GM19238 (cell line): ENCODE results near the gene CCDC170.
"Not testable (repeated sequence)": the region's sequence is repeated elsewhere in the genome, so short reads cannot be mapped to it uniquely, and the experiment has no call there.

Experiments used
- DNase-seq: peaks from one replicate; pipeline ENCODE4 v3.0.0; 2011; ENCODE audit warnings: low spot score; ENCODE audit not compliant: insufficient read length

Gene CCDC170

GRCh38 chr6:151493804-151494234, at the start of gene CCDC170:
CCDC170 (plus strand) TSS chr6:151494017; CDS start chr6:151494129, 112 bp downstream.
- no peak for DNase-seq

GRCh38 chr6:151445482-151445881, 48.3 kb upstream of the CCDC170 start:
- DNase-seq: no peak

GRCh38 chr6:151447237-151447636, 46.6 kb upstream of the CCDC170 start:
- no peak for DNase-seq

GRCh38 chr6:151448623-151449022, 45.2 kb upstream of the CCDC170 start:
- DNase-seq: no peak

GRCh38 chr6:151450928-151451327, 42.9 kb upstream of the CCDC170 start:
- not testable (repeated sequence) for DNase-seq

- DNase-seq: no peak
Observed at GRCh38 chr6:151451417-151451949, 42.3 kb upstream of the CCDC170 start.

GRCh38 chr6:151451950-151452749, 41.7 kb upstream of the CCDC170 start, which contains the start of gene RMND1:
RMND1 (minus strand) TSS chr6:151452126; CDS start chr6:151445811, 6,315 bp downstream.
- DNase-seq: peak; percentile 96

- DNase-seq: no peak
Observed at GRCh38 chr6:151452750-151453427, 40.9 kb upstream of the CCDC170 start.

- not testable (repeated sequence) for DNase-seq
Observed at GRCh38 chr6:151455751-151456398, 37.9 kb upstream of the CCDC170 start.

GRCh38 chr6:151461673-151462072, 32.1 kb upstream of the CCDC170 start:
- no peak for DNase-seq

GRCh38 chr6:151464702-151465101, 29.1 kb upstream of the CCDC170 start:
- DNase-seq: no peak

- no peak for DNase-seq
Observed at GRCh38 chr6:151475653-151476523, 17.9 kb upstream of the CCDC170 start.

- no peak for DNase-seq
Observed at GRCh38 chr6:151477726-151478125, 16.1 kb upstream of the CCDC170 start.

GRCh38 chr6:151478670-151479069, 15.1 kb upstream of the CCDC170 start:
- no peak for DNase-seq

- DNase-seq: no peak
Observed at GRCh38 chr6:151481786-151482185, 12.0 kb upstream of the CCDC170 start.

- DNase-seq: no peak
Observed at GRCh38 chr6:151482290-151482689, 11.5 kb upstream of the CCDC170 start.

- no peak for DNase-seq
Observed at GRCh38 chr6:151483994-151484393, 9.8 kb upstream of the CCDC170 start.

GRCh38 chr6:151488226-151488625, 5.6 kb upstream of the CCDC170 start:
- no peak for DNase-seq

GRCh38 chr6:151490996-151491395, 2.8 kb upstream of the CCDC170 start:
- DNase-seq: no peak

- DNase-seq: no peak
Observed at GRCh38 chr6:151493161-151493803, 535 bp upstream of the CCDC170 start.
